ENCODE results near the gene TMEM106A.
"Not testable (repeated sequence)": the region's sequence is repeated elsewhere in the genome, so short reads cannot be mapped to it uniquely, and the experiment has no call there.

Gene TMEM106A

GRCh38 chr17:43211480-43212402, at the start of gene TMEM106A:
TSS of gene TMEM106A (plus strand) at chr17:43211875. CDS start at chr17:43213042, 1,167 bp downstream.
- peak; percentile 92 for DNase-seq

- DNase-seq, result not testable (repeated sequence)
Measured at GRCh38 chr17:43165971-43166370, 45.7 kb upstream of the TMEM106A start.

- peak; percentile 65 for DNase-seq
Measured at GRCh38 chr17:43169561-43170139, 42.0 kb upstream of the TMEM106A start.

GRCh38 chr17:43170140-43170765, 41.4 kb upstream of the TMEM106A start:
- peak; percentile 99 for DNase-seq

GRCh38 chr17:43170766-43171585, 40.7 kb upstream of the TMEM106A start, which contains the start of gene NBR1:
TSS of gene NBR1 (plus strand) at chr17:43171214. CDS start at chr17:43175800, 4,586 bp downstream.
- DNase-seq, result peak; percentile 100

- DNase-seq, result peak; percentile 83
Measured at GRCh38 chr17:43171586-43172487, 39.8 kb upstream of the TMEM106A start.

GRCh38 chr17:43175213-43176118, 36.2 kb upstream of the TMEM106A start:
- no peak for DNase-seq

- DNase-seq, result no peak
Measured at GRCh38 chr17:43176119-43176570, 35.5 kb upstream of the TMEM106A start.

GRCh38 chr17:43183921-43184320, 27.8 kb upstream of the TMEM106A start:
- DNase-seq, result no peak

GRCh38 chr17:43186656-43187055, 25.0 kb upstream of the TMEM106A start:
- not testable (repeated sequence) for DNase-seq

GRCh38 chr17:43193251-43193650, 18.4 kb upstream of the TMEM106A start:
- DNase-seq, result no peak

GRCh38 chr17:43199633-43200032, 12.0 kb upstream of the TMEM106A start:
- no peak for DNase-seq

- no peak for DNase-seq
Measured at GRCh38 chr17:43200127-43200526, 11.5 kb upstream of the TMEM106A start.

- DNase-seq, result not testable (repeated sequence)
Measured at GRCh38 chr17:43203013-43203412, 8.7 kb upstream of the TMEM106A start.

GRCh38 chr17:43210576-43210975, 1.1 kb upstream of the TMEM106A start:
- DNase-seq, result no peak

- DNase-seq, result no peak
Measured at GRCh38 chr17:43211123-43211479, 574 bp upstream of the TMEM106A start.

- peak; percentile 21 for DNase-seq
Measured at GRCh38 chr17:43212641-43213490, 1.2 kb downstream of the TMEM106A start.

GRCh38 chr17:43213545-43213944, 1.9 kb downstream of the TMEM106A start:
- DNase-seq, result no peak

- no peak for DNase-seq
Measured at GRCh38 chr17:43215341-43215740, 3.7 kb downstream of the TMEM106A start.
